Peyer's patch (tissue), 4 donors: Measurements from ENCODE around the gene ANAPC15.

Experiments used
- POLR2A ChIP-seq, 2 donors: fragments of 450-650 bp; IDR thresholded peaks; one replicate each; pipeline ENCODE4 v1.5.1; 2017; ENCODE audit warnings: antibody characterized with exemption in 2 of 2, mild to moderate bottlenecking in 2 of 2, moderate library complexity in 2 of 2
- TF ChIP-seq, protein P1 (sequence below), 6 experiments: fragments of 450-650 bp in 4 of 6; fragments of 200-600 bp in 2 of 6; sonication (generic) in 1 of 6; IDR thresholded peaks; one replicate each; pipeline ENCODE4 v1.5.1; 2017 to 2019; ENCODE audit warnings: antibody characterized with exemption in 6 of 6, mild to moderate bottlenecking in 3 of 6, moderate library complexity in 1 of 6

DNA sequence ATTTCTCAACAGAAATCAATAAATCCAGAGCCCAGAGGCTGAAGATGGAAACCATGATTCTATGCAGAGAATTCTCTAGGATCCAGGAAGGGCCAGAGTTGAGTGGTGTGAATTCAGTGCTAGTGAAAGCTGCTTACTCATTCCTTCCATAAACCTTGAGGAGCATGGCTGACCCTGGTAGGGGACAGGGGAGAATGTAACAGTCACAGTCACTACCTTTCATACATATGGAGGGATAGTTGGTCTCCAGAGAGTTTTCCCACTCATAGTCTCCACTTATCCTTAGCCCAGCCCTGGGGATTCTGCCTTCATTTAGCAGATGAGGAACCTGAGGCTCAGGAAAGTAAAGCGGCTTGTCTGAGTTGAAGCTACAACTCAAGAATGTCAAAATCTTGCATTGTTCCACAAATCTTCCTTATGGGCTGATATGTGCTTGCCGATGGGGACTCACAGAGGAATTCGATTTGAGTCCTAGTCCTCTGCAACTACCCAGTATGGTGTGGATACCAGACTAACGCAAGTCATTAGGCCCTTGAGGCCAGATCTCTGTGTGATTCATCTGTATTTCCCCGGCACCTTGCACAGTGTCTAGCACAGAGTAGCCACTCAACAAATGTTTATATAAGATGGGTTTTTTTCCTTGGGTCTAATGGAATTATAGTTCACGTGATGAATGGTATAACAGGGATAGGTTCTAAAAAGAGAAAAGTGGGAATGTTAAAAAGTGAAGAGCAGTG, 3.7 kb upstream of the ANAPC15 start:
- TF ChIP-seq POLR2A (IDR thresholded peaks at IDR 0.05) = no peak
- TF ChIP-seq, protein P1, sequence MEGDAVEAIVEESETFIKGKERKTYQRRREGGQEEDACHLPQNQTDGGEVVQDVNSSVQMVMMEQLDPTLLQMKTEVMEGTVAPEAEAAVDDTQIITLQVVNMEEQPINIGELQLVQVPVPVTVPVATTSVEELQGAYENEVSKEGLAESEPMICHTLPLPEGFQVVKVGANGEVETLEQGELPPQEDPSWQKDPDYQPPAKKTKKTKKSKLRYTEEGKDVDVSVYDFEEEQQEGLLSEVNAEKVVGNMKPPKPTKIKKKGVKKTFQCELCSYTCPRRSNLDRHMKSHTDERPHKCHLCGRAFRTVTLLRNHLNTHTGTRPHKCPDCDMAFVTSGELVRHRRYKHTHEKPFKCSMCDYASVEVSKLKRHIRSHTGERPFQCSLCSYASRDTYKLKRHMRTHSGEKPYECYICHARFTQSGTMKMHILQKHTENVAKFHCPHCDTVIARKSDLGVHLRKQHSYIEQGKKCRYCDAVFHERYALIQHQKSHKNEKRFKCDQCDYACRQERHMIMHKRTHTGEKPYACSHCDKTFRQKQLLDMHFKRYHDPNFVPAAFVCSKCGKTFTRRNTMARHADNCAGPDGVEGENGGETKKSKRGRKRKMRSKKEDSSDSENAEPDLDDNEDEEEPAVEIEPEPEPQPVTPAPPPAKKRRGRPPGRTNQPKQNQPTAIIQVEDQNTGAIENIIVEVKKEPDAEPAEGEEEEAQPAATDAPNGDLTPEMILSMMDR (IDR thresholded peaks at IDR 0.05) = no peak
